DOHH2 (cell line): Measurements from ENCODE around the gene BTBD7.

Experiments
- H3F3A ChIP-seq: fragments of 200-600 bp; sonication (generic), shearing (Covaris generic); 2 replicates; pipeline ENCODE4 v1.6.0; 2016; ENCODE audit warnings: antibody characterized with exemption, mild to moderate bottlenecking; ENCODE audit not compliant: control insufficient read depth, insufficient read depth
- H3K27ac ChIP-seq: fragments of 200-600 bp; sonication (generic); 2 replicates; pipeline ENCODE4 v1.5.1; 2014; ENCODE audit warnings: low read depth, mild to moderate bottlenecking, low read length, moderate library complexity
- H3K27me3 ChIP-seq: fragments of 200-600 bp; sonication (generic); 2 replicates; pipeline ENCODE4 v1.6.1; 2014; ENCODE audit warnings: mild to moderate bottlenecking, low read length, mixed read lengths; ENCODE audit not compliant: control insufficient read depth
- H3K36me3 ChIP-seq: fragments of 200-600 bp; sonication (generic); 2 replicates; pipeline ENCODE4 v1.6.1; 2014; ENCODE audit warnings: mild to moderate bottlenecking, low read length, moderate library complexity, mixed read lengths; ENCODE audit not compliant: control insufficient read depth
- H3K4me1 ChIP-seq: fragments of 200-600 bp; sonication (generic); 2 replicates; pipeline ENCODE4 v1.6.1; 2014; ENCODE audit warnings: mild to moderate bottlenecking, low read length, mixed read lengths; ENCODE audit not compliant: control insufficient read depth
- H3K4me2 ChIP-seq: fragments of 200-600 bp; sonication (generic); 2 replicates; pipeline ENCODE4 v1.6.0; 2014; ENCODE audit warnings: mild to moderate bottlenecking, low read length, moderate library complexity
- H3K4me3 ChIP-seq: fragments of 200-600 bp; sonication (generic); 2 replicates; pipeline ENCODE4 v1.5.1; 2014; ENCODE audit warnings: mild to moderate bottlenecking, low read length, mixed read lengths
- H3K79me2 ChIP-seq: fragments of 200-600 bp; sonication (generic); 2 replicates; pipeline ENCODE4 v1.6.1; 2014; ENCODE audit warnings: mild to moderate bottlenecking, low read length, mixed read lengths; ENCODE audit not compliant: control insufficient read depth
- H3K9me2 ChIP-seq: fragments of 200-600 bp; sonication (generic); replicated peaks from 2 replicates; pipeline ENCODE4 v1.6.1; 2014; ENCODE audit warnings: mild to moderate bottlenecking, low read length, mixed read lengths; ENCODE audit not compliant: control insufficient read depth
- H3K9me3 ChIP-seq: fragments of 200-600 bp; sonication (generic); 2 replicates; pipeline ENCODE4 v1.6.1; 2014; ENCODE audit warnings: antibody characterized with exemption, low read length, mixed read lengths; ENCODE audit not compliant: control insufficient read depth, insufficient read depth
- H4K20me1 ChIP-seq: fragments of 200-600 bp; sonication (generic); 2 replicates; pipeline ENCODE4 v1.6.0; 2014; ENCODE audit warnings: low read depth, mild to moderate bottlenecking, antibody characterized with exemption, low read length, moderate library complexity; ENCODE audit not compliant: control insufficient read depth, insufficient read depth
- EZH2phosphoT487 ChIP-seq: fragments of 200-600 bp; sonication (generic); IDR thresholded peaks from 2 replicates; pipeline ENCODE4 v1.6.1; 2017; ENCODE audit warnings: borderline replicate concordance, mild to moderate bottlenecking, antibody characterized with exemption, low read length, moderate library complexity, mixed read lengths
- TF ChIP-seq, protein P1 (sequence below): fragments of 200-600 bp; sonication (generic); IDR thresholded peaks from one replicate; pipeline ENCODE4 v1.5.1; 2014; ENCODE audit warnings: antibody characterized with exemption, mild to moderate bottlenecking, low read depth, low read length; ENCODE audit not compliant: poor library complexity, severe bottlenecking

The BTBD7 gene

DNA sequence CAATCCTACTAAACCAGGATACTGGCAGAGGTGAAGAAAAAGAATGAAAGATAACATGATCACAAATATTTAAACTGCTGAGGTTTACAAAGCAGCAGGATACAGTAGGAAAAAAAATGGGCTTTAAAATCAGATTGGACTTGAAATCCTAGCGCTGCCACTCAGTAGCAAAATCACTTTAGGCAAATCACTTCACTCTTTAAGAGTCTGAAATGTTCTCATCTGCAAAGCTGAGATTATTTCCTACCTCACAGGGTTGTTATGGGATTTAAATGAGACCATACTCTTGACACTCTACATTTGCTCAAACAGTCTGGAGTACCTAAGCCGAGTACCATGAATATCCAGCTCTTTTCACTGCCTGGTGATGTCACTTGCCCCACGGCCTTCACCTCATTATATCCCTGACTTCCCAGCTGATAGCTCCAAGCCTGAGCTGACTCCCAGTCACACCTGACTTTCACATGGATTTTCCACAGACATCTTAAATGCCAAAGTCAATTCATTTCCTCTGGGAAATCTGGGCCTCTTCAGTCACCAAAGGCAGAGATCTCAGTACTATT lies 65.6 kb downstream of the BTBD7 start:
- H3K79me2 ChIP-seq, result no peaks in the 10 kb centered on the region
- no peaks in the 10 kb centered on the region for H4K20me1 ChIP-seq
- no peak overlapping the region for H3K27ac ChIP-seq

DNA sequence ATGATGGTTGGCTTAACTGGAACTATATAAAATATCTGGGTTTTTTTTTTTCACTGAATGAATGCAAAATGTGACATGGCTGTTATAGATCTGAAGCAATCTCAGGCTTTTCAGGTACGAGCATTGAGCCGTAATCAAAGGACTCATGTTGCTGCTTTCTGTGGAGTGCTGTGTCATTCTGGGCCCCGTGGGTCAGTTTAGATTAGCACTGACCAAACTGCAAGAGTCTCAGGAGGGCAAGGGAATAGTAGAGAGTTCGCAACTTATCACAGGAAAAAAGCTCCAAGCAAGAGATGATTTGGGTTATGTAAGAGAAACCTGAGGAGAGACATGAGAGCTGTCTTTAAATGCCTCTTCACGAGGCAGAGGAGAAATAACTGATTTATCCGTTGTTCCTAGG lies 66.7 kb downstream of the BTBD7 start:
- Histone ChIP-seq H3F3A (no peaks in the 10 kb centered on the region), H3K9me3 (no peaks in the 10 kb centered on the region), H3K27ac (no peak overlapping the region), H3K4me1 (no peaks in the 10 kb centered on the region), H4K20me1 (no peaks in the 10 kb centered on the region), H3K9me2 (no peaks in the 10 kb centered on the region), H3K79me2 (no peaks in the 10 kb centered on the region), H3K4me2 (no peak overlapping the region), H3K36me3 (peaks cover 9% of the 10 kb centered on the region), H3K4me3 (no peak overlapping the region), H3K27me3 (no peaks in the 10 kb centered on the region)
- TF ChIP-seq EZH2phosphoT487, result no peak

More for the DNA sequence above, 65.6 kb downstream of the BTBD7 start:
- Histone ChIP-seq H3K4me1 (no peaks in the 10 kb centered on the region), H3K36me3 (peaks cover 9% of the 10 kb centered on the region), H3K27me3 (no peaks in the 10 kb centered on the region), H3K9me3 (no peaks in the 10 kb centered on the region), H3K4me3 (no peak overlapping the region), H3K4me2 (no peak overlapping the region), H3F3A (no peaks in the 10 kb centered on the region), H3K9me2 (no peaks in the 10 kb centered on the region)
- no peak for TF ChIP-seq EZH2phosphoT487
- TF ChIP-seq, protein P1, sequence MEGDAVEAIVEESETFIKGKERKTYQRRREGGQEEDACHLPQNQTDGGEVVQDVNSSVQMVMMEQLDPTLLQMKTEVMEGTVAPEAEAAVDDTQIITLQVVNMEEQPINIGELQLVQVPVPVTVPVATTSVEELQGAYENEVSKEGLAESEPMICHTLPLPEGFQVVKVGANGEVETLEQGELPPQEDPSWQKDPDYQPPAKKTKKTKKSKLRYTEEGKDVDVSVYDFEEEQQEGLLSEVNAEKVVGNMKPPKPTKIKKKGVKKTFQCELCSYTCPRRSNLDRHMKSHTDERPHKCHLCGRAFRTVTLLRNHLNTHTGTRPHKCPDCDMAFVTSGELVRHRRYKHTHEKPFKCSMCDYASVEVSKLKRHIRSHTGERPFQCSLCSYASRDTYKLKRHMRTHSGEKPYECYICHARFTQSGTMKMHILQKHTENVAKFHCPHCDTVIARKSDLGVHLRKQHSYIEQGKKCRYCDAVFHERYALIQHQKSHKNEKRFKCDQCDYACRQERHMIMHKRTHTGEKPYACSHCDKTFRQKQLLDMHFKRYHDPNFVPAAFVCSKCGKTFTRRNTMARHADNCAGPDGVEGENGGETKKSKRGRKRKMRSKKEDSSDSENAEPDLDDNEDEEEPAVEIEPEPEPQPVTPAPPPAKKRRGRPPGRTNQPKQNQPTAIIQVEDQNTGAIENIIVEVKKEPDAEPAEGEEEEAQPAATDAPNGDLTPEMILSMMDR, result no peak

DNA sequence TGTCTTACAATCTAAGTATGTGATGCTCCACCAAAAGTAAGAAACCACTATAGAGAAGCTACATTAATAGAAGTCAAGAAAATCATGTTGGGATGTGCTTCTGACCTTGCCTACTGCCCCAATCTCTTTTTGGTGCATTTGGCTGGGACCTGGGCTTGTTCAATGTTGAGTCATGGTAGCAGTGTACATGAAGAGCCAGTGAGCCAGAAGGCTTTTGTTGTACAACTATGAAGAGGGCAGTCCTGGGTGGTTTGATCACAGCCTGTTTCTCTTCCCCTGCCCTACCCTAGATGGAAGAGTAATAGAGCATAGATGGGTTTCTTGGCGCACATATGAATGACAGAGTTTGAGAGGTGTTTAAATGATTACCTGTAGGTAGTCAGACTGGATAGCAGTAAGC lies 69.4 kb downstream of the BTBD7 start:
- Histone ChIP-seq H4K20me1 (no peaks in the 10 kb centered on the region), H3K79me2 (no peaks in the 10 kb centered on the region), H3F3A (no peaks in the 10 kb centered on the region), H3K4me1 (no peaks in the 10 kb centered on the region), H3K36me3 (peaks cover 9% of the 10 kb centered on the region), H3K27ac (no peak overlapping the region), H3K9me3 (no peaks in the 10 kb centered on the region), H3K9me2 (no peaks in the 10 kb centered on the region), H3K4me3 (no peak overlapping the region), H3K27me3 (no peaks in the 10 kb centered on the region), H3K4me2 (no peak overlapping the region)
- TF ChIP-seq, protein P1, result no peak
- no peak for TF ChIP-seq EZH2phosphoT487

DNA sequence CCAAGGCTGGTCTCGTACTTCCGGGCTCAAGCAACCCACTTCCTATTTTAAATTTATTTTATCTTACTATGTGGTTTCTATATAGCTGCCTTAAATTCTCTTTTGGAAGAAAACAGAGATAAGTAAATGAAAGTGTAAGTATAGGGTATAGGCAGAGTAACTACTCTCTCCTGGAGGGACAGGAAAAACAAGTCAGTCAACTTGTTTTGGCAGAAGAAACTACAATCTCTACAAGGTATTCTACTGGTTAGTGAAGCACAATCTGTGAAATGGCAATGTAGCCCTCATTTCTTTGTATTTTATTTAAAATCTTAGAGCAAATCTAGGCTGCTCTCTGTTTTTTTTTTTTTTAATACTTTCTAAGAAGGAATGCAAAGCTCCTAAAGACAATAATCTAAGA lies 70.4 kb downstream of the BTBD7 start:
- Histone ChIP-seq H3K27ac (no peak overlapping the region), H3K9me3 (no peaks in the 10 kb centered on the region), H3K4me3 (no peak overlapping the region), H3K36me3 (peaks cover 9% of the 10 kb centered on the region), H3K79me2 (no peaks in the 10 kb centered on the region), H3K4me2 (no peak overlapping the region), H3F3A (no peaks in the 10 kb centered on the region), H3K4me1 (no peaks in the 10 kb centered on the region), H4K20me1 (no peaks in the 10 kb centered on the region), H3K9me2 (no peaks in the 10 kb centered on the region), H3K27me3 (no peaks in the 10 kb centered on the region)
- no peak for TF ChIP-seq EZH2phosphoT487
- TF ChIP-seq, protein P1, result no peak
